Measurements from ENCODE around the gene LDHAL6B. TPM values are rescaled to one million over a fixed set of nuclear protein-coding genes. Genes with fewer than 3 reads are reported as not detected.

The LDHAL6B gene
- total RNA-seq, result not detected
- polyA plus RNA-seq, result not detected

DNA sequence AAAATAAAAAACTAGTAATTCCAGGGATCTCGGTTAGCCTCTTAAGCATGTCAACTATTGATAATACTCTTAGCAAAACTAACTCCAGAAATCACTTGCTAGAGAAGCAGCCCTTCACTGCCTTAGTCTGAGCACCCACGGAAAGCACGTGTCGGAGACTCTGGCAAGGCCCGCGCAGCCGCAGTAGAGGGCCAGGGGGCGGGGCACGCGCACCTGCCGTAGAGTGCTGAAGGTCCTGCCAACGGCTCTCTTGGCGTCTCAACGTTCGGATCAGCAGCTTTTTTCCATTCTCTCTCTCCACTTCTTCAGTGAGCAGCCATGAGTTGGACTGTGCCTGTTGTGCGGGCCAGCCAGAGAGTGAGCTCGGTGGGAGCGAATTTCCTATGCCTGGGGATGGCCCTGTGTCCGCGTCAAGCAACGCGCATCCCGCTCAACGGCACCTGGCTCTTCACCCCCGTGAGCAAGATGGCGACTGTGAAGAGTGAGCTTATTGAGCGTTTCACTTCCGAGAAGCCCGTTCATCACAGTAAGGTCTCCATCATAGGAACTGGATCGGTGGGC is at the start of gene LDHAL6B:
Gene LDHAL6B, plus strand, starts transcription at position 221 of the 561 bp plus-strand sequence. Its CDS starts 98 bp downstream, at position 319.
- Histone ChIP-seq H3K36me3 (peaks cover 16 to 68% (median 33%) of the 10 kb centered on the region in 4 donors), H3K27ac (no peak within 1 kb of the TSS), H3K4me3 (no peak within 1 kb of the TSS), H3K4me1 (peaks cover 0 to 21% (median 11%) of the 10 kb centered on the region in 4 donors), H3K9me3 (no peaks in the 10 kb centered on the region), H3K27me3 (no peaks in the 10 kb centered on the region)
- TF ChIP-seq POLR2A (IDR thresholded peaks at IDR 0.05), result no peak
- no peak for TF ChIP-seq POLR2AphosphoS5 (IDR thresholded peaks at IDR 0.05)
- TF ChIP-seq, protein P1, sequence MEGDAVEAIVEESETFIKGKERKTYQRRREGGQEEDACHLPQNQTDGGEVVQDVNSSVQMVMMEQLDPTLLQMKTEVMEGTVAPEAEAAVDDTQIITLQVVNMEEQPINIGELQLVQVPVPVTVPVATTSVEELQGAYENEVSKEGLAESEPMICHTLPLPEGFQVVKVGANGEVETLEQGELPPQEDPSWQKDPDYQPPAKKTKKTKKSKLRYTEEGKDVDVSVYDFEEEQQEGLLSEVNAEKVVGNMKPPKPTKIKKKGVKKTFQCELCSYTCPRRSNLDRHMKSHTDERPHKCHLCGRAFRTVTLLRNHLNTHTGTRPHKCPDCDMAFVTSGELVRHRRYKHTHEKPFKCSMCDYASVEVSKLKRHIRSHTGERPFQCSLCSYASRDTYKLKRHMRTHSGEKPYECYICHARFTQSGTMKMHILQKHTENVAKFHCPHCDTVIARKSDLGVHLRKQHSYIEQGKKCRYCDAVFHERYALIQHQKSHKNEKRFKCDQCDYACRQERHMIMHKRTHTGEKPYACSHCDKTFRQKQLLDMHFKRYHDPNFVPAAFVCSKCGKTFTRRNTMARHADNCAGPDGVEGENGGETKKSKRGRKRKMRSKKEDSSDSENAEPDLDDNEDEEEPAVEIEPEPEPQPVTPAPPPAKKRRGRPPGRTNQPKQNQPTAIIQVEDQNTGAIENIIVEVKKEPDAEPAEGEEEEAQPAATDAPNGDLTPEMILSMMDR (IDR thresholded peaks at IDR 0.05), result no peak
- TF ChIP-seq EP300 (IDR thresholded peaks at IDR 0.05), result no peak
- 93 to 94% methylated on average over 30 of the region's 30 CpGs for WGBS, 2 donors
- intact Hi-C loops (cut with DNase I), result no loop called here
- DNase-seq, result no peak

- Histone ChIP-seq H3K27me3 (no peaks in the 10 kb centered on the region), H3K4me1 (no peaks in the 10 kb centered on the region), H3K9me3 (no peaks in the 10 kb centered on the region), H3K27ac (no peak overlapping the region), H3K36me3 (peaks cover 7 to 86% (median 39%) of the 10 kb centered on the region in 4 donors), H3K4me3 (no peak overlapping the region)
- DNase-seq, result no peak
- intact Hi-C loops (cut with DNase I), result loop anchor here (5.0 kb wide), 1 partner anchor 335 kb away; no protein-coding TSS in a partner anchor
- 97% methylated on average over 5 of the region's 5 CpGs for WGBS, 2 donors
- no peak for TF ChIP-seq POLR2A (IDR thresholded peaks at IDR 0.05)
- TF ChIP-seq POLR2AphosphoS5 (IDR thresholded peaks at IDR 0.05), result no peak
- TF ChIP-seq EP300 (IDR thresholded peaks at IDR 0.05), result no peak
- TF ChIP-seq, protein P1 (IDR thresholded peaks at IDR 0.05), result no peak
These were observed 49.2 kb upstream of the LDHAL6B start for GRCh38 chr15:59157396-59157795.

DNA sequence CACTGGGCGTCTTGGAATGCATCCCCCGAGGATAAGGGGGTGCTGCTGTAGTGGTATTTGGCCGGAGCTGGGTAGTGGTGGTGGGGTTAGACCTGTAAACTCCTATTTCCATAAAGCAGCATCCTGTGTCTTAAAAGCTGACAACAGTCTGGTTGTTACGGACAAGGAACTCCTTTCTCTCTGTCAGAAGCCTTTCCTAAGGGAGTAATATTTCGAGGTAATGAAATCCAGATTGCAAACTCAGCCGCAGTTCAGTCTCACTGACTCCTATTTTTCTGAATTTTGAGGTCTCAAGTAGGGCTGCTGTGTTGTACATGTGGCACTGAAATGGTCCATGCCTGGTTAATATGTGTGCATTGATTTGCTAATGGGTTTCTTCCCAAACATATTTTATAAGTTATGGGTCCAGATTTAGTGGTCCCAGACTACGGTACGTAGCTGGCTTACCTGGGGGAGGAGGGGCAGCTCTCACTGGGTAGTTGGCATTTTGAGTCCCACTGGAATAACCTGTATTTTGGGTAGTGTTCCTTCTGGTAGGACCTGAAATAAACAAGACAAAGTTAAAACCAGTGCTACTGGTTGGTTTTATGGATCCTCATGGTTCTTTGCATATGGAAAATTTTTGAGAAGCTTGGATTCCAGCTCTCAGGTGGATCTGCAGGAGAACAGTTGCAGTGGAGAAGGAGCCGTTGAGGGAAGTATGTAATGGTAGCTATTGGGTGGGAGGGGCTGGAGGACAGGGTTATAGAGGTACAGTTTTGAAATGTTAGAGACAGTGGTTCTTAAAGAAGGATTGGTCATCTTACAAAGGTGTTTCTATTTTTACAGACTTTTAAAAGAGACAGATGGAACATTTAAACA is 48.6 kb upstream of the LDHAL6B start:
- Histone ChIP-seq H3K36me3 (peaks cover 1 to 84% (median 35%) of the 10 kb centered on the region in 4 donors), H3K9me3 (no peaks in the 10 kb centered on the region), H3K4me3 (no peak overlapping the region), H3K27ac (no peak overlapping the region), H3K4me1 (no peaks in the 10 kb centered on the region), H3K27me3 (no peaks in the 10 kb centered on the region)
- TF ChIP-seq EP300 (IDR thresholded peaks at IDR 0.05), result no peak
- no peak for TF ChIP-seq POLR2A (IDR thresholded peaks at IDR 0.05)
- TF ChIP-seq POLR2AphosphoS5 (IDR thresholded peaks at IDR 0.05), result no peak
- 96% methylated on average over 9 of the region's 9 CpGs for WGBS, 2 donors
- no peak for DNase-seq
- intact Hi-C loops (cut with DNase I), result loop anchor here (5.0 kb wide), 1 partner anchor 334 kb away; no protein-coding TSS in a partner anchor

DNA sequence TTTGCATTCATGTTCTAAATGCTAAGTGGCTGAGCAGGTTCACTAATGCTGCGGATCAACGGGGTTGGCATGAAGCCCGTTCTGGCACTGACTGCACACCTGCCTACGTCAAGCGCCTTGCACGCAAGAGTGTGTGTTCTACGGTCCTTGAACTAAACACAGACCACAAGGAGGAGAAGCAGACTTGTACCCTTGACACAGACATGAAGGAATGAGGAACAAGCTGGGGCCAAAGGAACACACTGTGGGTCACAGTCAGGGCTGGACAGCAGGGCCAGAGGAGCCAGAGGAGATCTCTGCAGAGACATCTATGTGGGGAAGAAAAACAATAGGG is 48.0 kb upstream of the LDHAL6B start:
- peaks cover 0 to 78% (median 30%) of the 10 kb centered on the region in 4 donors for H3K36me3 ChIP-seq
- intact Hi-C loops (cut with DNase I), result loop anchor here (5.0 kb wide), 1 partner anchor 334 kb away; no protein-coding TSS in a partner anchor
- TF ChIP-seq POLR2A (IDR thresholded peaks at IDR 0.05) (no peak), EP300 (IDR thresholded peaks at IDR 0.05) (no peak), POLR2AphosphoS5 (IDR thresholded peaks at IDR 0.05) (no peak)
- TF ChIP-seq, protein P1 (IDR thresholded peaks at IDR 0.05), result no peak
- DNase-seq, result no peak
- no peaks in the 10 kb centered on the region for H3K9me3 ChIP-seq
- H3K4me1 ChIP-seq, result no peaks in the 10 kb centered on the region
- H3K27ac ChIP-seq, result no peak overlapping the region
- no peaks in the 10 kb centered on the region for H3K27me3 ChIP-seq
- WGBS, 2 donors, result 81 to 92% methylated on average over 7 of the region's 7 CpGs
- no peak overlapping the region for H3K4me3 ChIP-seq

DNA sequence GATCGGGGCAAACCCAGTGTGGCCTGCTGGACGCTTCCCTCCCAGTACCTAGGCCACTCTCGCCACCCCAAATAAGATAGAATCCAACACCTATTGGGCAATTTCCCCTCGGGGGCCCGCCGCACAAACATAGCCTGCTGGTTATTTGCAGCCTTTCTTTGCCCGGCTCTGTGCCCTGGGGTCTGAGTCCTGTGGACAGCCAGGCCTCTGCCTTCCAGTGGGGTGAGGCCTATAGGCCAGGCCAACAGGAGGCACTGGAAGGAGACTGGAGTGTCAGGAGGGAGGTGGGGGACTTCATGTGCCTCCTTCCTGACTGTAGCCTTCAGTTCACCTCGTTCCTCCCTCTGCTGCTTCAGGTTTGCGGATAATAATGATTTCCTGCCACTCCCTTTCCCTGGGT is 47.4 kb upstream of the LDHAL6B start:
- intact Hi-C loops (cut with DNase I), result loop anchor here (5.0 kb wide), 1 partner anchor 333 kb away; no protein-coding TSS in a partner anchor
- 84 to 90% methylated on average over 9 of the region's 9 CpGs for WGBS, 2 donors
- peaks cover 0 to 72% (median 30%) of the 10 kb centered on the region in 4 donors for H3K36me3 ChIP-seq

More for the DNA sequence above, 47.4 kb upstream of the LDHAL6B start:
- Histone ChIP-seq H3K27ac (no peak overlapping the region), H3K4me1 (no peaks in the 10 kb centered on the region), H3K4me3 (no peak overlapping the region), H3K9me3 (no peaks in the 10 kb centered on the region), H3K27me3 (no peaks in the 10 kb centered on the region)
- DNase-seq, result no peak
- TF ChIP-seq POLR2AphosphoS5 (IDR thresholded peaks at IDR 0.05), result no peak
